ENCODE results near the gene OR9A2. TPM values are rescaled to one million over a fixed set of nuclear protein-coding genes. Genes with fewer than 3 reads are reported as not detected.

Gene OR9A2
- total RNA-seq, 1 donor from 2014 or later = not detected

GRCh38 chr7:143048827-143049226 is 21.9 kb upstream of the OR9A2 start:
- no peaks in the 10 kb centered on the region for H3K36me3 ChIP-seq
- H3K27ac ChIP-seq = no peak overlapping the region
- H3K4me3 ChIP-seq = no peak overlapping the region
- no peaks in the 10 kb centered on the region for H3K27me3 ChIP-seq (ENCODE audit: low read depth)
- H3K9me3 ChIP-seq = no peaks in the 10 kb centered on the region
- DNase-seq = no peak
- ATAC-seq = no peak
- no peak for TF ChIP-seq CTCF (IDR thresholded peaks at IDR 0.05)
- peaks cover 6% of the 10 kb centered on the region for H3K4me1 ChIP-seq
- intact Hi-C loops (cut with DNase I) = no loop called here

- TF ChIP-seq CTCF (IDR thresholded peaks at IDR 0.05) = no peak
- ATAC-seq = no peak
- intact Hi-C loops (cut with DNase I) = no loop called here
Observed at GRCh38 chr7:143047326-143047725, 20.4 kb upstream of the OR9A2 start.

GRCh38 chr7:143046426-143046851 is 19.5 kb upstream of the OR9A2 start:
- Histone ChIP-seq H3K4me3 (no peak overlapping the region), H3K4me1 (peaks cover 6% of the 10 kb centered on the region), H3K36me3 (no peaks in the 10 kb centered on the region), H3K27me3 (ENCODE audit: low read depth) (no peaks in the 10 kb centered on the region), H3K9me3 (no peaks in the 10 kb centered on the region), H3K27ac (no peak overlapping the region)
- intact Hi-C loops (cut with DNase I) = no loop called here
- DNase-seq = no peak
- ATAC-seq = no peak
- no peak for TF ChIP-seq CTCF (IDR thresholded peaks at IDR 0.05)

More at GRCh38 chr7:143047326-143047725, 20.4 kb upstream of the OR9A2 start:
- Histone ChIP-seq H3K27ac (no peak overlapping the region), H3K27me3 (ENCODE audit: low read depth) (no peaks in the 10 kb centered on the region), H3K36me3 (no peaks in the 10 kb centered on the region), H3K9me3 (no peaks in the 10 kb centered on the region), H3K4me1 (peaks cover 6% of the 10 kb centered on the region), H3K4me3 (no peak overlapping the region)
- DNase-seq = no peak

GRCh38 chr7:143043391-143043790 is 16.5 kb upstream of the OR9A2 start:
- intact Hi-C loops (cut with DNase I) = no loop called here
- no peak for ATAC-seq
- H3K4me3 ChIP-seq = no peak overlapping the region

GRCh38 chr7:143042790-143043271 is 15.9 kb upstream of the OR9A2 start:
- Histone ChIP-seq H3K27ac (no peak overlapping the region), H3K4me1 (peaks cover 6% of the 10 kb centered on the region), H3K27me3 (ENCODE audit: low read depth) (no peaks in the 10 kb centered on the region), H3K36me3 (no peaks in the 10 kb centered on the region), H3K4me3 (no peak overlapping the region), H3K9me3 (no peaks in the 10 kb centered on the region)
- no peak for DNase-seq
- TF ChIP-seq CTCF (IDR thresholded peaks at IDR 0.05) = no peak
- ATAC-seq = no peak
- intact Hi-C loops (cut with DNase I) = no loop called here

More at GRCh38 chr7:143043391-143043790, 16.5 kb upstream of the OR9A2 start:
- Histone ChIP-seq H3K27ac (no peak overlapping the region), H3K27me3 (ENCODE audit: low read depth) (no peaks in the 10 kb centered on the region), H3K36me3 (no peaks in the 10 kb centered on the region), H3K9me3 (no peaks in the 10 kb centered on the region), H3K4me1 (peaks cover 6% of the 10 kb centered on the region)
- no peak for DNase-seq
- TF ChIP-seq CTCF (IDR thresholded peaks at IDR 0.05) = no peak
